ENCODE measurements around the gene TTC28. TPM values are rescaled to one million over a fixed set of nuclear protein-coding genes. Genes with fewer than 3 reads are reported as not detected.

Gene TTC28
- polyA plus RNA-seq, 12 donors: 20.5 to 38.3 (median 28.6) TPM

DNA sequence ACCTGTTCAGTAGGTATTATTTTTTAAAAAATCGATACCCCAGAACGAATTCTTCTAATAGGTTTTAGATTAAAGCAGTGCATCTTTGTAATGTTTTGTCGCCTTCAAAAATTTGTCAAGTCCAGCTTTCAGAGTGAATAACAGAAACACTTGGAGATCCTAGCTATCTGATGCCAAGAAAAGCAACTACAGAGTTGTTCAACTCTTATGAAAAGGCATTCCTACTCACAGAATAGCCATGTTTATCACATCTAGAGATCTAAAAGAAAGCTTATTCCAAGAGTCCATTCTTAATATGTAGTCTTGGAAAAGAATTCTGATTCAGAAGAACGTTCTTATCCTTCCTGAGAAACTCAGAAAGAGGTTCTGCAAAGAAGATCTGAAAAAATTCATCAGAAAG, 268.5 kb downstream of the TTC28 start:
- DNase-seq: no peak

DNA sequence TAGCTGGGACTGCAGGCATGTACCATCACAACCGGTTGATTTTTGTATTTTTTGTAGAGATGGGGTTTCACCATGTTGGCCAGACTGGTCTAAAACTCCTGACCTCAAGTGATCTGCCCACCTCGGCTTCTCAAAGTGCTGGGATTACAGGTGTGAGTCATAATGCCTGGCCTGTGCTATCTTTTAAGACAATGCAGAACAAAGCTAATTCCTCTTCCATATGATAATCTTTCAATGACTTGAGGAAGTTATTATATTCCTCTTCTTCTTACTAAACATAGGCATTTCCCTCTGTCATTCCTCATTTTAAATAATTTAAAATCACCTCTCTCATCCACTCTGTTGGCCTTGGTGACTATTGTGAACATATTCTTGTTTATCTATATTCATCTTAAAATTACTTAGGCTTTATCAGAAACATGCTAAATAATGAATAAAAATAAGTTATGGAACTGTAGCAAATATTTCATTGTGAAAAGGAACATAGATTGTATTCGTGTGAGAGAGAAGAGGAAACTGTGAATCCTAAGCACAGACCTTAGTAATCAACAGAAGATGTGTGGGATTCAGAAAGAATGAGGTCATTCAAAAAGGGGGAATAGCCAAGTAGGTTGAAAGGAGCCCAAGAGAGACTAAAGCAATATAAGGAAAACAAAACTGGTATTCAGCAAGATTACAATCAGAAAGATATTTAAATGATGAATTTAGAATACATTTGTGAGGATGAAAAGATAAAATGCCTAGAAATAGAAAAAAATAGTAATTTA, 269.4 kb downstream of the TTC28 start:
- DNase-seq: peak; percentile 57

DNA sequence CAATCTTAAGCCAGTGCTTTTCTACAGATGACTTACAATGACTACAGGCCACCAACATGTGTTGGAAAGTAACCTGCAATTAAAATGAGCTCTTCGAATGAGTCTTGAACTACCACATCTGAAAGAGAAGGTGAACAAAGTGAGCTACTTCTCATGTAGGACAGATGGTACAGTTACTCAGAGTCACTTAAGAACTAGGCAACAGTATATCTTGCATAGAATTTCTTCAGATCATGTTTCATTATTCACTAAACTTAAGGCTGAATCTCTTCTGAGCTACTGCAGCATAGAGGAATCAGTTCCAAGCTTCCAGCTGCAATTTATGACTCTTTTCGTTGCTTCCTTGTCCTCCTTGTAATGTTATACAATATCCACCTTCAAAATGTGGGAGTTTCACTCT, 270.9 kb downstream of the TTC28 start:
- peak; percentile 28 for DNase-seq

- DNase-seq: no peak
These were observed 272.0 kb downstream of the TTC28 start for GRCh38 chr22:28407645-28408044.

GRCh38 chr22:28406246-28406645, 273.4 kb downstream of the TTC28 start:
- no peak for DNase-seq

DNA sequence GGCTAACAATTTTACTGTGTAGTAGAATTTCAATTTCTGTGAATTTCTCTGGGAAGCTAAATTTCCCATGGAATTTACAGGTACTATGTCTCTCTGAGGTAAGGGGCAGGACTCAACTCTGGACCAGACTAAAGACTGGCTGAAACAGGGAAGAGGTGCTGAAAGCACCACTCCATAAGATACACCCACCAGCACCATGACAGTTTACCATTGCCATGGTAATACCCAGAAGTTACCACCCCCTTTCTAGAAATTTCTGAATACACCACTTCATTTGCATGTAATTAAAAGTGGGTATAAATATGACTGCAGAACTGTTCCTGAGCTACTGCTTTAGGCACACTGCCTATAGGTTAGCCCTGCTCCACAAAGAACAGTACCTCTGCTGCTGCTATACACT, 274.1 kb downstream of the TTC28 start:
- DNase-seq: no peak

DNA sequence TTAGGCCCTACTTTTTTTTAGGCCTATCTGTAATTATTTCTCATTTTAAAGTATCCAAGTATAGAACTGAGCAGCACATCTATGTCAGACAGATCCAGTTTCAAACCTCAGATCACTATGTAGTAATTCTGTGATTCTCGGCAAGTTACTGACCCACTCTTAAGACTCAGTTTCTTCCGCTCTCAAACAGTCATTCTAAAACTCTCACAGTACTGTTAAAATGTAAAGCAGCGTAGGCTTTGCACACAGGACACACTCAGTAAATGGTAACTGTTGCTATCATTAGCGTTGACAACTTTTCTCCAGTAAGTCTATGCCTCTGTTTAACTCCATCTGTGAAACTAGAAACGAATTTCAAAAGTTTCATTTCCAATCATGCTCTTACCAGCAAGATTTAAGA, 277.1 kb downstream of the TTC28 start:
- DNase-seq: no peak

DNA sequence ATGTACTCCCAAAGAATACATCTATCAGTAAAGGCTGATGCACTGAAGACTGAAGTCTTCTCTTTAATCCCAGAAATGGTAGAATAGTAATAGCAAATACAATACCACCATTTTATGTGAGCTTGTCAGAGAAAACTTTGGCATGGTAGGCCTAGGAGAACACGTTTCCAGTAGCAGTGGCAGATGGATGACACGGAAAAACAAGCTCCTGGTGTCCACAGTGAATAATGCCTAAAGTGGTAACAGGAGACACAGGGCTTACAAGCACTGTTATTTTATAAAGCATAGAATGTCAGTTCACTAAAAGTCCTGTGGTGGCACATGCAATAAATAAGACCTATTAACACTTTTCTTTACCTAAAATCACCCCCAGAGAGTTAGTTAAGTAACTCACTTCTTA, 277.6 kb downstream of the TTC28 start:
- DNase-seq: no peak

GRCh38 chr22:28398981-28399380, 280.7 kb downstream of the TTC28 start:
- DNase-seq: no peak

DNA sequence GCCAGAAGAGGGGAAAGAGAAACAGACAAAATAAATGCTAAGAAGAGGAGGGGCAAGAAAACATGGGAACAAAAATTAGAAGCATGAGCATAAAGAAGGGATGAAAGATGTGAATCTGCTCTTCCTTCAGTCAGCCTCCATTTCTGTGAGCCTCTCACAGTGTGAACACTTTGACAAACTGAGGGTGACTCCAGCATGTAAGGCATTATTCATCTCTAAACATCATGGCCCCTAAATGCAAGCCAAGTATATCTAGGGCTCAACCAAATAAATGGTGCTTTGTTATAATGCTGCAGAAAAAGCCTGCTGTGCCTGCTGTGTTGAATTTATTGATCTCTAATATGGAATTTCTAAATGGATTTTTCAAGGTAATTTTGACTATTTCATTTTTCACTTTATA, 281.3 kb downstream of the TTC28 start:
- DNase-seq: no peak

DNA sequence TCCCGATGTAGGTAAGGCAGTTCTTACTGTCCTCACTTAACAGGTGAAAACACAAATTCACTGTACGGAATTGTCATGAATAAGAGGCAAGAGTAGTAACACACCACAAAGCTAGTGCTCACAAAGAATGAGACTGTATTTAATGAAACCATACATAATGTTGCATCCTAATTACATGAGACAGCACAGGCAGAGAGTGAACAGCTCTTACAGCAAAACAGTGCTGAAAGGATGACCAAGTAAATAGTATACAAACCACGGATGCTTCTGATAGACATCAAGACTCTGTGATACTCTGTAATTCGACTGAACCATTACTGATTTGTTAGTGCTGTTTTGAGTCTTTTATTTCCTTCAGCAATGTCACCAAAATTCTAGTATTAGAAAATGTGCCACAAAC, 282.3 kb downstream of the TTC28 start:
- DNase-seq: no peak

- DNase-seq: no peak
These were observed 283.5 kb downstream of the TTC28 start for GRCh38 chr22:28395920-28396753.

GRCh38 chr22:28395520-28395919, 284.1 kb downstream of the TTC28 start:
- no peak for DNase-seq

DNA sequence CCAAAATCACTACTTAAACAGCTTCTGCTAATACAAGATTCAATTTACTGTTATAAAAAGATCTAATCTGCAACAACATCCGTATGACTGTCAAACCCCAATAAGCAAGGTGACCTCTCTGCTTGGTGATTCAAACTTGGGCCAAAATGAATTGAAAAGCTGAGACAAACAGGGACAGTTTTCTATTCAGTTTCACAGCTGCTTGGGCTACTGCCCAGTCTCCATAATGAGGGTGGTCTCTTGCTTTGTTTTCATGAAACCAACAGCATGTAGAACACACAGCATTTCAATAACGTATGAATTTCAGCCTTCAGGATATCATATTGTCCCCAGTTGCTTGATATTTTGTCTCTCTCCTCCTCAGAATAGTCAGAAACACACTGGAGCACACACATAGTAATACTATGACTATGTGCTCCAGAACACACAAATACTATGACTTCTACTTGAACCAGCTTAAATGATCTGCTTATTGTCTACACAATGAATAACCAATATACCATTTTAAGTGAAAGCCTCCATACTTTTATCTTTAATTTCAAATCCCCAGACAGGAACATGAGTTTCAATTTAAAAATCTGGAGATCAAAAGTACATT, 285.0 kb downstream of the TTC28 start:
- peak; percentile 57 for DNase-seq

DNA sequence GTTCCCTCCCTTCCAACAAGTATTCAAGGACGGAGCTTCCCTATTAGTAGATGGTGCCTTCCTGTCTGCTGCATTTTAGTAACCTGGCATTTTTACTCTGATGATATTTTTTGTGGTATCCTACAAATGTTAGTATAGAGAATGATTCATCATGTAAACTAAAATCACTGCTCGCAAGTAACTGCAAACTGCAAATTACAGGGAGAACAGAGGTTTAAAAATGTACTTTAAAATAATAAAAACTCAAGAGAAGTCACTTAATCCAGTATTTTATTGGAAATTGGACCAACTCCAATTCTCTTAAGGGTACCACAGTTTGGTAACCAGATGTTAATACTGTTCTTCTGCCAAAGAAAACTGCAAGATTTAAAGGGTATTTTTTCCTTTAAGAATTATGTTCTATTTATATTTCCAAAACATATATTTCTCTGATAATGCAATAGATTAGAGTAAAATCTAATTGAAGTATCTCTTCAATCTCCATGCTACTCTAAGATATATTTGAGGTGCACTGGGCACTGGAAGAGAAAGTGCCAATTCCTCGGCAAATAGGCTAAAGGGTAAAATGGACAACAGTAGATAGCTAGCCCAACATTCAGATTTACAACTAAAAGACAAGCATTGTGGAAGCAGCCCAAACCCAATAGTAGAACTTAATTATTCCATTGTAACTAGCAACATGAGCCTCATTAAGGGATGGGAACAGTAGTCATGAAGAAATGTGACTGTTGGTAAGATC, 298.0 kb downstream of the TTC28 start:
- DNase-seq: no peak

- no peak for DNase-seq
These were observed 299.7 kb downstream of the TTC28 start for GRCh38 chr22:28379951-28380350.

DNA sequence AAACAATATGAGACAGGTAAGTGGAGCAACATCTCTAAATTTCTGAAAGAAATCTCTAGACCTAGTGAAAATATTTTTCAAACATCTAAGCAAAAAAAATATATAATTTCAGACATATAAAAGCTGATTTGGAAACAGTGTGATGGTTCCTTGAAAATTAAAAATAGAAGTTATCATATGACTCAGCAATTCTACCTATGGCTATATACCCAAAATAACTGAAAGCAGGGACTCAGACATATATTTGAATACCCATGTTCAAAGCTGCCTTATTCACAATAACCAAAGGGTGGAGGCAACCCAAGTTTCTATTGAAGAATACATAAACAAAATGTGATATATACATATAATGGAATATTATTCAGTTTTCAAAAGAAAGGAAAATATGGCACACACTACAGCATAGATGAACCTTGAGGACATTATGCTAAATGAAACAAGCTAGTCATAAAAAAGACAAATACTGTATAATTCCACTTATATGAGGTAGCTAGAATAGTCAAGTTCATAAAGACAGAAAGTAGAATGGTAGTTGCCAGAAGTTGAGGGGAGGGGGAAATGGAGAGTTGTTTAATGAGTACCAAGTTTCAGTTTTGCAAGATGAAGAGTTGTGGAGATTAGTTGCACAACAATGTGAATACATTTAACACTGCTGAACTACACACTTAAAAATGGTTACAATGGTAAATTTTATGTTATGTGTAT, 300.4 kb downstream of the TTC28 start:
- DNase-seq: no peak

- no peak for DNase-seq
These were observed 303.7 kb downstream of the TTC28 start for GRCh38 chr22:28375761-28376534.

- no peak for DNase-seq
These were observed 305.8 kb downstream of the TTC28 start for GRCh38 chr22:28373831-28374230.

GRCh38 chr22:28369854-28370253, 309.8 kb downstream of the TTC28 start:
- DNase-seq: no peak

DNA sequence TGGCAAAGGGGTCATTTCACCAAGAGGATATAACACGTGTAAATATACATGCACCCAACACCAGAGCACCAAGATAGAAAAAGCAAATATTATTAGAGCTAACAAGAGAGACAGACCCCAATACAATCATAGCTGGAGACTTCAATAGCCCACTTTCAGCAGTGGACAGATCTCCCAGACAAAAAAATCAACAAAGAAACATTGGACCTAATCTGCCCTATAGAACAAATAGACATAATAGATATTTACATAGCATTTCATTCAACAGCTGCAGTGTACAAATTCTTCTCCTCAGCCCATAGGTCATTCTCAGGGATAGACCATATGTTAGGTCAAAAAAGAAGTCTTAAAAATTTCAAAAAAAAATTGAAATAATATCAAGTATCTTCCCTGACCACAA, 312.8 kb downstream of the TTC28 start:
- DNase-seq: no peak
